HFF-Myc (cell line): ENCODE data around the gene F2RL2.

ENCODE experiments used
- DNase-seq: peaks from one replicate; pipeline ENCODE4 v3.0.0-alpha.2; 2011; ENCODE audit warnings: low read depth; ENCODE audit errors: extremely low read depth
- H3K4me3 ChIP-seq: replicated peaks from 2 replicates; pipeline ENCODE4 v1.5.1; 2011; ENCODE audit warnings: low read depth, mild to moderate bottlenecking, control low read depth, low read length
- CTCF ChIP-seq: IDR thresholded peaks from 2 replicates; pipeline ENCODE4 v1.5.1; 2012; ENCODE audit warnings: mild to moderate bottlenecking, low read depth, low read length, control low read depth; ENCODE audit errors: missing control alignments

The F2RL2 gene

DNA sequence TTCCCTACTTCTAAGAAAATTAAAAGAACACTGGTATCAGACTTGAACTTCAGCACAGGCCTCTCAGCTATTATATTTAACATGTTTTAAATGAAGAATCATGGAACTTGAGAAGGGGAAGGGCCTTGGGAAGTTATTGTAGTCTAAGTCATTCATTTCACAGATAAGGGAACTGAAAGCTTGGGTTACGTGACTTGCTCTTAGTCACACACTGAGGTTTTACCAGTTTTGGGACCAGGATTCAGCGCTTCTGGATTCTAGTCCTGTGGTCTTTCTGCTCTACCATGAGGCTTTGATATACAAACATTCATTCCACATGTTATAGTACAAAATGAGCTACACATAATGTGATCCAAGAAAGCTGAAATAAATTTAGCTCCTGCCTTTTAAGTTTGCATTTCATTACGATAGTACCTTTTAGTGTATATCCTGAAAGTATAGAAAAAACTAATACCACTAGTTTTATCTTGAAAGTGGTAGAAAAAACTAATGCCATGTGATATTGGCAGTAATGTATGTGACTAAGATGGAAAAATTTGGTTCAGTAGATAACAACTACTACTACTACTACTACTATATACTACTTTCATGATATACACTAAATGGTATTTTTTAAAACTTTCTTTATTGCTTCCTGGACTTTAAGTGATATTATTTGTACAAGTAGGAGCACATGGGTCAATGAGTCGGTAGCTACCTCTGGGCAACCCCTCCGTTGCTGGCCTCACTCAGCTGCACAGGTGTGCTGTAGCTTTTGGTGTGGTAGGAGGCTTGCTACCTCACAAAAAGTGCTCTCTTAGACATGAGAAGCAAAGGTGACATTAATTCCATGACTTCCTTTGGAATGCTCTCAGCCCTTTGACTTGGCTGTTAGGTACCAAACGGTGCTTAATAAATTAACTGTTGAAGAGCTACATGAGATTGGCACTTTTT is 40.7 kb downstream of the F2RL2 start:
- TF ChIP-seq CTCF: no peak
- DNase-seq: no peak
- no peak overlapping the region for H3K4me3 ChIP-seq

GRCh38 chr5:76580981-76581380 is 42.2 kb downstream of the F2RL2 start:
- no peak for TF ChIP-seq CTCF
- no peak overlapping the region for H3K4me3 ChIP-seq
- no peak for DNase-seq

DNA sequence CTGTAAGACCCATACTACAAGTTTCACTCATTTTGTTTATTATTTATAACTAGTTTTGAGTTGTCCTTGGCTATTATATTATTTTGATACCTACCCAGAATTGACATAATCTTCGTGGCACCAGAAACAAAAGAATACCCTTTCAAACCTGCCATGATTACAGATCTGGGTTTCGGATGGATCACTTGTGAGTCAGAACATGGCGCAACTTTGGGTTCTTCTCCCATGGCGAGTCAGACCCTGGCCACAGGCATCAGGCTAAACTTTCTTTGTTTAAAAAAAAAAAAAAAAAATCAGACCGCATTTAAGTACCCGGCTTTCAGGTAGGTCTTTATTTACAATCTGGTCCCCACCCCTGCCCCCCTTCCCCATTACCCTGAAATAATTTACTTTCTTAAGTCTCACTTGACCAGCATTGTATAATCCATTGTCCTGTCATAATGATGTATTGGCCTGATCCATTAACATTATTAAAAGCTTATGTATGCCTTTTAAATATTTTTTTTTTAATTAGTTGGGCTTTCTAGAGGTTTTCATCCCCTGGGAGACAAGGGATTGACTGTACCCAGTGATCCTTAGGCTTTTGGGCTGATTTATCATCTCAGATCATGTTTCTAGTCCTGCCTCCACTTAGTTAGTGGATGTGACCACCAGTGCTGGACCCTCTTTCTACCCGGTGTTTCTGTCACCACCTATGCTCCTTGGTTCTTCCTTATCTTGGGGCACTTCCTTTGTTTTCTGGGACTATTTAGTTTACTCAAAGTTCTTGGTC is 43.9 kb downstream of the F2RL2 start:
- TF ChIP-seq CTCF: no peak
- H3K4me3 ChIP-seq: no peak overlapping the region
- DNase-seq: no peak

DNA sequence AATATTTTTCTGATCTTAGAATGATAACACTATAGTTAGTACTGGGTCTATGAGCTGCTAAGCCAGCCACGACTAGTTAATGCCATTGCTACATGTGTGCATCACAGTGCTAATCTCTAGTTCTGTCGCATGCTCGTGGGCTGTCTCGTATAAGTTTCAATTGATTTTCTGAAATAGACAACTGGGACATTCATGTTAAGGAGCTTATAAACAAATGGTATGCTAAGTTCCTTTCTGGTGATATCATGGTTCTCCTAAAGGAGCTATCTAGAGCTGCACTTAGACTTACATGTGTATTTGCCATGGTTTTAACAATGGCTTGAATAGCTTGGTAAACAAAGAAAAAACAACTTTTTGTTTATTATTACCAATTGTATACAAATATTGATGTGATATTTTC is 46.2 kb downstream of the F2RL2 start:
- TF ChIP-seq CTCF: no peak
- no peak overlapping the region for H3K4me3 ChIP-seq
- no peak for DNase-seq

- H3K4me3 ChIP-seq: no peak overlapping the region
- TF ChIP-seq CTCF: no peak
- no peak for DNase-seq
Observed at GRCh38 chr5:76576450-76576849, 46.8 kb downstream of the F2RL2 start.

- no peak overlapping the region for H3K4me3 ChIP-seq
- DNase-seq: no peak
- TF ChIP-seq CTCF: no peak
Observed at GRCh38 chr5:76571559-76571958, 51.6 kb downstream of the F2RL2 start.
